Smooth muscle cell (in vitro differentiated cells): ENCODE measurements around the gene SLC16A5. TPM values are rescaled to one million over a fixed set of nuclear protein-coding genes. Genes with fewer than 3 reads are reported as not detected.

Experiments
- DNase-seq: peaks from one replicate; lab custom pipeline; 2025; ENCODE audit not compliant: unreplicated experiment; lab: John Stamatoyannopoulos, UW
- H2AFZ ChIP-seq: fragments of 200-600 bp; sonication (generic); 2 replicates; pipeline ENCODE4 v1.6.0; 2016; ENCODE audit warnings: antibody characterized with exemption, low read depth, mild to moderate bottlenecking
- H3F3A ChIP-seq: fragments of 200-600 bp; sonication (generic); 2 replicates; pipeline ENCODE4 v1.6.0; 2017; ENCODE audit warnings: antibody characterized with exemption, low read depth
- H3K27ac ChIP-seq: fragments of 200-600 bp; sonication (generic); 2 replicates; pipeline ENCODE4 v1.5.1; 2016; ENCODE audit warnings: low read depth, mild to moderate bottlenecking
- H3K27me3 ChIP-seq: fragments of 200-600 bp; sonication (generic); 2 replicates; pipeline ENCODE4 v1.6.1; 2016; ENCODE audit warnings: low read depth, mild to moderate bottlenecking
- H3K36me3 ChIP-seq: fragments of 200-600 bp; sonication (generic); 2 replicates; pipeline ENCODE4 v1.5.1; 2016; ENCODE audit warnings: low read depth
- H3K4me1 ChIP-seq: fragments of 200-600 bp; sonication (generic); 2 replicates; pipeline ENCODE4 v1.5.1; 2016; ENCODE audit warnings: low read depth
- H3K4me2 ChIP-seq: fragments of 200-600 bp; sonication (generic); 2 replicates; pipeline ENCODE4 v1.6.0; 2016; ENCODE audit warnings: mild to moderate bottlenecking
- H3K4me3 ChIP-seq: fragments of 200-600 bp; sonication (generic); 2 replicates; pipeline ENCODE4 v1.5.1; 2016; ENCODE audit warnings: mild to moderate bottlenecking
- H3K79me2 ChIP-seq: fragments of 200-600 bp; sonication (generic); 2 replicates; pipeline ENCODE4 v1.6.0; 2016; ENCODE audit warnings: low read depth, mild to moderate bottlenecking
- H3K9ac ChIP-seq: fragments of 200-600 bp; sonication (generic); 2 replicates; pipeline ENCODE4 v1.6.0; 2016; ENCODE audit warnings: low read depth
- H3K9me3 ChIP-seq: fragments of 200-600 bp; sonication (generic); replicated peaks from 2 replicates; pipeline ENCODE4 v1.5.1; 2016; ENCODE audit warnings: low read depth
- H4K20me1 ChIP-seq: fragments of 200-600 bp; sonication (generic); 2 replicates; pipeline ENCODE4 v1.6.0; 2016; ENCODE audit warnings: low read depth
- WGBS: methylation state at CpG from one replicate; pipeline ENCODE4 v1.1.7; 2016; ENCODE audit warnings: low lambda C conversion rate; 5-methylcytosine and 5-hydroxymethylcytosine counted together
- polyA plus RNA-seq: library from polyadenylated mRNA; unstranded; fragments of >200 nt; fragmentation: Nextera tagmentation; extraction: Ambion mirVana; gene quantifications from 2 replicates; pipeline ENCODE4 v1.2.1, GENCODE V29; 2016
- total RNA-seq: library from RNA; depleted of rRNA; stranded (reverse); fragments of >200 nt; gene quantifications from 2 replicates; pipeline ENCODE4 v1.2.3, GENCODE V29; 2014
- TF ChIP-seq, protein P1 (sequence below): fragments of 200-600 bp; sonication (generic); IDR thresholded peaks from 2 replicates; pipeline ENCODE4 v1.5.1; 2017; ENCODE audit warnings: borderline replicate concordance, mild to moderate bottlenecking, antibody characterized with exemption; ENCODE audit not compliant: insufficient read depth, poor library complexity, severe bottlenecking

Gene SLC16A5
- total and polyA plus RNA-seq, 2 experiments from 2014 or later: 17.1 to 22.0 TPM

DNA sequence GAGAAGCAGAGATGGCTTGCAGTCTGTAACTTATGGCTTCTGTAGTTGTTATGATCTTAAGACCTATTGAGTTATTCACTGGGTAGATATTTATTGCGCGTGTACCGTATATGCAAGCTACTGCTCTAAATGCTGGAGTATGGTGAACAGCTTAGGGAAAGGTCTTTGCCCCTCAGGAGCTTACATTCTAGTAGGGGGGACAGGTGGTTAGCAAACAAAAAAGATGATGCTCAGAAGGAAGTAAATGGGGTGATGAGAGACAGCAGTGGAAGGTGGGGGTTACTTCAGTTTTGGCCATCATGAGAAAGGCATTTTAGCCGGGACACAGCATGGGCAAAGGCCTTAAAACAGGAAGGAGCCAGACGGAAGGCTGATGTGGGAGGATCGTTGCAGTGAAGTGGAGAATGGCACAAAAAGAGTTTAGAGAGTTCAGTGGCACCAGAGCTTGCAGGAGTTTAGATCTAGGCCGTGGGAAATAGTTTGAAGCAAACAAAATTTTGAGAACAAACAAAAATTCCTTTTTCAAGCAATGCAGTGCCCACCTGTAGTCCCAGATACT is 24.1 kb downstream of the SLC16A5 start:
- DNase-seq: no peak
- WGBS: 97% methylated on average over 7 of the region's 7 CpGs
- Histone ChIP-seq H3K4me3 (no peak overlapping the region), H3K79me2 (peaks cover 3% of the 10 kb centered on the region), H3K9ac (no peak overlapping the region), H4K20me1 (no peaks in the 10 kb centered on the region), H3K9me3 (no peaks in the 10 kb centered on the region), H3K36me3 (no peaks in the 10 kb centered on the region), H3K4me2 (no peak overlapping the region), H2AFZ (no peak overlapping the region), H3K27me3 (no peaks in the 10 kb centered on the region), H3F3A (no peaks in the 10 kb centered on the region), H3K4me1 (peaks cover 3% of the 10 kb centered on the region), H3K27ac (no peak overlapping the region)
- TF ChIP-seq, protein P1, sequence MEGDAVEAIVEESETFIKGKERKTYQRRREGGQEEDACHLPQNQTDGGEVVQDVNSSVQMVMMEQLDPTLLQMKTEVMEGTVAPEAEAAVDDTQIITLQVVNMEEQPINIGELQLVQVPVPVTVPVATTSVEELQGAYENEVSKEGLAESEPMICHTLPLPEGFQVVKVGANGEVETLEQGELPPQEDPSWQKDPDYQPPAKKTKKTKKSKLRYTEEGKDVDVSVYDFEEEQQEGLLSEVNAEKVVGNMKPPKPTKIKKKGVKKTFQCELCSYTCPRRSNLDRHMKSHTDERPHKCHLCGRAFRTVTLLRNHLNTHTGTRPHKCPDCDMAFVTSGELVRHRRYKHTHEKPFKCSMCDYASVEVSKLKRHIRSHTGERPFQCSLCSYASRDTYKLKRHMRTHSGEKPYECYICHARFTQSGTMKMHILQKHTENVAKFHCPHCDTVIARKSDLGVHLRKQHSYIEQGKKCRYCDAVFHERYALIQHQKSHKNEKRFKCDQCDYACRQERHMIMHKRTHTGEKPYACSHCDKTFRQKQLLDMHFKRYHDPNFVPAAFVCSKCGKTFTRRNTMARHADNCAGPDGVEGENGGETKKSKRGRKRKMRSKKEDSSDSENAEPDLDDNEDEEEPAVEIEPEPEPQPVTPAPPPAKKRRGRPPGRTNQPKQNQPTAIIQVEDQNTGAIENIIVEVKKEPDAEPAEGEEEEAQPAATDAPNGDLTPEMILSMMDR: no peak

DNA sequence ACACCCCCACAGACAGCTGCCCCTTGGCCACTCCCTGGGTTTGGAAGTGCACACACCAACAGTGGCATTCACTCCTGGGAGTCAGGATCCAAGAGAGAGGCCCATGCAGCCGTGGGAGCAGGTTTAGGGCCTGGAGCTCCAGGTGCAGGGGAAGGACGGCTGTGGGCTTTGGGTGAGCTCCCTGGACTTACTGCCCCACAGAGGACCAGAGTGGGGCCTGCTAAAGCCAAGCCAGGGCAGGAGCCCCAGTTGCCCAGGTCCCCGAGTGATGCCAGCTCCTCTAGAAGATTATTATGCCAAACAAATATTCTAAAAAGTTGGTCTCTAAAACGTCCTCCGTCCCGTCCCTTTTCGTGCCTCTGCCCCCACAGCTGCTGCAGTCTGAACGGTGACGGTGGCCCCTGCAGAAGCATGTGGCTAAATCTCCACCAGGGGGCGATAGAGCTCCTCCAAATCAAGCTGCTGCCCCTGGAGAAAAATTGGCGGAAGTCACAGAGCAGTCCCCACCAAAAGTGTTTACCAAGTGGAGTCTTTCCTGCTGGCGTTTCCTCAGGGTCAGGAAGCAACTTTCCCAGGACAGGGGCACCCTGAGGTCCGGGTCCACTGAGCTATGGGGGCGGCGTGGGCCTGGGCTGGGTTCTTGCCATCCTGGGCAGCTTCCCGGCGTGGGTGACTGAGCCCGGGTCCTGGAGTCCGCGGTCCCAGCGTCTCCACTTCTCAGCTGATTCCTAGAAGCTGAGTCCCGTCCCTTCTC is 26.2 kb downstream of the SLC16A5 start:
- no peak overlapping the region for H2AFZ ChIP-seq
- WGBS: 31% methylated on average over 22 of the region's 22 CpGs
- H3K36me3 ChIP-seq: no peaks in the 10 kb centered on the region
- no peak overlapping the region for H3K27ac ChIP-seq
- peak overlapping the region; percentile 29 for H3K4me3 ChIP-seq
- peaks cover 3% of the 10 kb centered on the region for H3K79me2 ChIP-seq
- peaks cover 3% of the 10 kb centered on the region for H3K4me1 ChIP-seq
- H4K20me1 ChIP-seq: no peaks in the 10 kb centered on the region
- no peaks in the 10 kb centered on the region for H3K27me3 ChIP-seq
- TF ChIP-seq, protein P1: peak; percentile 92
- no peaks in the 10 kb centered on the region for H3F3A ChIP-seq
- peak; percentile 52 for DNase-seq
- H3K9ac ChIP-seq: no peak overlapping the region
- peak overlapping the region; percentile 75 for H3K4me2 ChIP-seq
- H3K9me3 ChIP-seq: no peaks in the 10 kb centered on the region

DNA sequence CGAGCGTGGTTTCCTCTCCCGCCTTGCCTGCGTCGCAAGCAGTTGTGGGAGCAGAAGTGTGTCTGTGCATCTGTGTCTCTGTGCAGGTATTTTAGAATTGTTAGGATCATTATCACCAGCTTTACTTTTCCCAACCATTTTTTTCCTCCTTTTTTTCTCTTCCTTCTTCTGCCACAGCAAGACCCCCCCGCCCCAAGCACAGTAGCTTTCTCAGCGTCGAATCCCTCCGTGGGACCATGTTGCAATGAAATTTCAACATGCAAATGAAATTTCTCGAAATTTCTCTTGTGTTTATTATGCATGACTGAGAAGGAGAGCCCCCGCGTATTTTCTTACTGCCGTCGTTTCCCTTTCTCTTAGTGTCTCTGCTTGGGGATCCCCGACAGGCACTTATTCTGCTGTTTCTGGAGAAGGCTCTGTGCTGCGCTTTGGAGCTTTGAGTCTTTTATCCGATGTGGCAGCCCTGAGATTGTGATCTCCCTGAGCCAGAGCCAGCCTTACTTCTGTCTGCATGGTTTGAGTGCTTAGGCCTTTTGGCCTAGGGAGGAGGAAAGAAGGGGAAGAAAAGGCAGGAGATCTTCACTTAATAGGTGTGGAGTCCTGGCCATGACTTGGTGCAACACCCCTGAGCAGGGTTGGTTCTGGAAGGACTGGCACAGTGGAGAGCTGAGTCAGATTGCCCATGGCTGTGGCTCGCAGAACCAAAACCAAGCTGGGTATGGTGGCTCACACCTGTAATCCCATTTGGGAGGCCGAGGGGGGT is 27.0 kb downstream of the SLC16A5 start:
- no peak overlapping the region for H2AFZ ChIP-seq
- no peaks in the 10 kb centered on the region for H3K36me3 ChIP-seq
- H3K79me2 ChIP-seq: peaks cover 3% of the 10 kb centered on the region
- H3K27ac ChIP-seq: no peak overlapping the region
- H3K4me2 ChIP-seq: peak overlapping the region; percentile 75
- H3K4me3 ChIP-seq: peak overlapping the region; percentile 29
- peaks cover 3% of the 10 kb centered on the region for H3K4me1 ChIP-seq
- H4K20me1 ChIP-seq: no peaks in the 10 kb centered on the region
- no peak for DNase-seq
- no peaks in the 10 kb centered on the region for H3F3A ChIP-seq
- TF ChIP-seq, protein P1: no peak
- H3K9ac ChIP-seq: no peak overlapping the region
- H3K9me3 ChIP-seq: no peaks in the 10 kb centered on the region
- H3K27me3 ChIP-seq: no peaks in the 10 kb centered on the region
- WGBS: 84% methylated on average over 19 of the region's 19 CpGs
